GM21528 (cell line): Measurements from ENCODE around the gene CIB1.

ENCODE experiments used
- ATAC-seq: cut with Tn5 transposase; IDR thresholded peaks from one replicate; pipeline ENCODE4 v1.9.1; 2021; ENCODE audit warnings: mild to moderate bottlenecking, moderate library complexity; ENCODE audit not compliant: unreplicated experiment, low FRiP score

The CIB1 gene

DNA sequence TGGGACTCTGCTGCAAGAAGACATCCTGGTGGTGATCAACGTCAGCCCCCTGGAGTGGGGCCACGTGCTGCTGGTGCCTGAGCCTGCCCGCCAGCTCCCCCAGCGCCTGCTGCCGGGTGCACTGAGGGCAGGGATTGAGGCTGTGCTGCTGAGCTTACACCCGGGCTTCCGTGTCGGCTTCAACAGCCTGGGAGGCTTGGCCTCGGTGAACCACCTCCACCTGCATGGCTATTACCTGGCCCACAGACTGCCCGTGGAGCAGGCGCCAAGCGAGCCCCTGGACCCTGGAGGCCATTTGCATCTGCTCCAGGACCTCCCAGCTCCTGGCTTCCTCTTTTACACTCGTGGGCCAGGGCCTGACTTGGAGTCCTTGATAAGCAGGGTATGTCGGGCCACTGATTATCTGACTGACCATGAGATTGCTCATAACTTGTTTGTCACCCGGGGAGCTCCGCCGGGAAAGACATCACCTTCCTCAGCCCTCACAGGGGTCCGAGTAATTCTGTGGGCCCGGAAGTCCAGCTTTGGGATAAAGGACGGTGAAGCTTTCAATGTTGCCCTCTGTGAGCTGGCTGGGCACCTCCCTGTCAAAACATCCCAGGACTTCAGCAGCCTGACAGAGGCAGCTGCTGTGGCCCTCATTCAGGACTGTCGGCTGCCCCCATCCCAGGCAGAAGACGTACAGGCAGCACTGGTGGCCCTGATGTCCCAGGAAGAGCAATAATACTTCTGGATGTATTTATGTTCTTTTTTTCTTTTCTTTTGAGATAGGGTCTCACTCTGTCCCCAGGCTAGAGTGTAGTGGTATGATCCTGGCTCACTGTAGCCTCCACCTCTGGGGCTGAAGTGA, 7.8 kb upstream of the CIB1 start:
- ATAC-seq = no peak

DNA sequence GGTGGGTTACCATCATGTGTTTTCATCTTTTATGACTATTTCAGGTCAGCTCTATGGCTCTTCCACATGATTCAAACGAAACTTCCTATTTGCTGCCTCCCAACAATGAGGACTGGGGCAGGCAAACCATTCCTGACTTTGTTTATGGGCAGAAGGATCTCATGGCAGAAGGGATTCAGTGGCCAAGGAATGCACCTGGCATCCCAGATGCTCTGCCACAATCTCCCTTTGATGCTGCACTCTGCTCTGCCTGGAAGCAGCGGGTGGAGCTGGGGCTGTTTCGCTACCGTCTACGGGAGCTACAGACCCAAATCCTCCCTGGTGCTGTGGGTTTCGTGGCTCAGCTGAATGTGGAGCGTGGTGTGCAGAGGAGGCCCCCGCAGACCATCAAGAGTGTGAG, 7.1 kb upstream of the CIB1 start:
- ATAC-seq = no peak

DNA sequence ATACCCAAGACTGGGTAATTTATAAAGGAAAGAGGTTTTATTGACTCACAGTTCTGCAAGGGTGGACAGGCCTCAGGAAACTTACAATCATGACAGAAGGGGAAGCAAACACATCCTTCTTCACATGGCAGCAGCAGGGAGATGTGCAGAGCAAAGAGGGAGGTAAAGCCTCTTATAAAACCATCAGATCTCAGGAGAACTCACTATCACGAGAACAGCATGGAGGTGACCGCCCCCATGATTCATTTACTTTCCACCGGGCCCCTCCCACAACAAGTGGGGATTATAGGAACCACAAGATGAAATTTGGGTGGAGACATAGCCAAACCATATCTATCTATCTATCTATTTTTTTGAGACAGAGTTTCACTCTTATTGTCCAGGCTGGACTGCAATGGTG, 5.6 kb upstream of the CIB1 start:
- no peak for ATAC-seq

DNA sequence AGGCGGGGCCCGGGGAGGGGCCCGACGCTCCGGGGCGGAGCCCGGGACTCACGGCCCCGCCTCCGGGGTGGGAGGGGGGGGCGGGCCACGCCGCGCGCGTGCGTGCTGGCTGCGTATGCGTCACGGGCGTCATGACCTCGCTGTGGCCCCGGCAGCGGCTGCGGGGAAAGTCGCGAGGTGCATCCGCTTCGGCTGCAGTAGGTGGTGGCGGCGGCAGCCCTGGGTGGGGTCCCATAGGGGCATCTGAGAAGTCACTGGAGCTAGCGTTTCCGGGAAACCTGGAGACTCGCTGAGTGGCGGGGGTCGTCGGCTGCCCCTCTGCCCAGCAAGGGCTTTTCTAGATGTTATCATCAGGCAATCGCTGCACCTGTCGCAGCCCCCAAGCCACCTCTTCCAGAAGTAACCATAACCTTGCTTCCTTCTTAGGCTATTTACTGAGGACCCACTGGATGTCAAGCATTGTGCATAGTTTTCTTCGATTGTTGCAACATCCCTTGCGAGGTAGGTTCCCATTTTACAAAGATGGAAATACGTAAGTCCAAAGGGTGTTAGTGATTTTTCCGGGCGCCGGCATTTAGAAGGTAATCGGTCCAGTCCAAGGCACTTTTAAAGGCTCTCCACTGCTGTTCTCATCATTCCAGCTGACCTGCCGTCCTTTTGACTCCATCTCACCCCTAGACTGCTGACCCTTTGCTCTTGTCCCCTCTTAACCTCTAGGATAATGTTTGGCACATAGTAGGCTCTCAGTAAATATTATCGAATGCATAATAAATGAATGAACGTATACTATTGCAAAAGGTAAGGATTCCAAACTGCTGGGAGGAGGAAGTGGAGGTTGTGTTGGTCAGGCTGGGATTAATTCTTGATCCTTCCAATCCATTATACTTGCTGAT, 601 bp upstream of the CIB1 start, which contains the start of gene GDPGP1:
Gene GDPGP1, plus strand, starts transcription at position 114 of the 893 bp plus-strand sequence. CDS start 6,700 bp downstream, outside the sequence.
- peak; percentile 63 for ATAC-seq

DNA sequence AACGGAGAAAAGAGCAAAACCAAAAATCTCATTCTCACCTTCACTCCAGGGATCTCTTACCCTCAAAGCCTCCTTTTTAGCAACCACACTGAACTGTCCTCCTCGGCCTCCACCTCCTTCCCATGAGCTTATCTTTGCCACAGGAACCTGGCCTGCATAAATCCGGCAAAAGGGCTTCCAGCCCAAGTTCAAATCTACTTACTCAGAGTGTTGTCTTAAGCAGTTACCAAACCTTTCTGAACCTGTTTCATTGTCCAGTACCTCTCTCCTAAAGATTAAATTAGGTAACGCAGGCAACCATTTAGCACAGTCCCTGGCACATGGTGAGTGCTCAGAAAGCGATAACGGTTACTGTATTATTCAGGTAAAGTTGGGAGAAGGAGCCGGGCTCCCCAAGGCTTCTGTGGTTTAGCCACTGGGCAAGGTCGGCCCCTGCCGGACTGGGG, 777 bp downstream of the CIB1 start:
- peak; percentile 1 for ATAC-seq

DNA sequence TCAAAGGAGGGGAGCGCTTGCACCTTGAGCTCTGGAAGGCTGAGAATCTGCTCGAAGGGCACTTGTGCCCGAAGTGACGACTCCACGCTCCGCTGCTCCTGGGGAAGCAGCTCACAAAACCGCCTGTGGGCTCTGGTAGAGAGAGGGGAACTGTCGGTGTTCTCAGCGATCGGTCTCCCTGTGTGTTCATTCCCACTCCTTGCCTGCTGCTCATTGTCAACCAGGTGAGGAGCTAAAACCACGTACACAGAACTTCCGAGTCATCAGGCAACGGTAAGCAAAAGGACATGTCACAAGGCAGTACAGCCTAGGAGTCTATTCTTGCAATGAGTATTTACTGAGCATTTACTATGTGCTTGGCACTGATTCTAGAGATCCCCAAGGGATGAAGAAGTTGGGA, 1.5 kb downstream of the CIB1 start:
- ATAC-seq = no peak

DNA sequence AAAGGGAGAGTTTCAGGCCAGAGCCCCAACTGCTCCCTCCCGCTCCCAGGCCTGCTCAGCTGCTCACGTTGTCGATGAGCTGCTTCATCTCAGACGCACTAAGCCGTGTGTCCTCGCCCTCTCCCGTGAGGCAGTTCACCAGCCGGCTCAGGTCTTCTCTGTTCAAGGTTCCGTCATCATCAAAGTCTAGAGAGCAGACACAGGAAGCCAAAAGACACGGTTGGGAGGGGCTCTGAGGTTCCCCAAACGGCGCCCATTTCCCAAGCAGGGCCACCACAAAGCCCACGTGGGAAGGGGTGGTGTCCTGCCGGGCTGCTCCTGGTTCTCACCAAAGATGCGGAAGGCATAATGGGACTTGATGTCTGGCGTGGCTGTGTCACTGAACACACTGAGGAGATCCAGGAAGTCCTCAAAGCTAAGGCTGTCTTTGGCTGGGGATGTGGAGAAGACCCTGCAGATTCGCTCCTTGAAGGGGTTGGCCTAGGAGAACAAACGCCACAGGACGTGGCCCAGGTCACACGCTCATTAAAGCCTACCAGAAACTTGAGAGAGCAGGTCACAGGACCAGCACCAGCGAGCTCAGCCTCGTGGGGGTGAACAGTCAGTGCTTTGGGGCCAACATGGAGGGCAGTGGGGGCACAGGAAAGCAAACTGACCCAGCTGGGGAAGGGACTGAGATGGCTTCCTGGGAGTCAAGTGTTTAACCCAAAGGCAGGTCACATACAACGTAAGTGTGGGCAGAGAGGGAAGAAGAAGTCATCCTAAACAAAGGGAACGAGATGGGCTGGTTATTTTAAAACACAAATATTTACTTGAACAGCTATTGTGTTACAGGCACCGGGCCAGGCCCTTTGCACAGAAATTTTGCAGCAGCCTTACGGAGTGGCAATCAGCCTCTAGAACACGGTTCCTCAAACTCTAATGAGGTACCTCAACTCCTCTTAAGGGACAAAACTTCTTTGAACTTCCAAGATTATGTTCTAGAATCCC, 2.4 kb downstream of the CIB1 start:
- no peak for ATAC-seq

DNA sequence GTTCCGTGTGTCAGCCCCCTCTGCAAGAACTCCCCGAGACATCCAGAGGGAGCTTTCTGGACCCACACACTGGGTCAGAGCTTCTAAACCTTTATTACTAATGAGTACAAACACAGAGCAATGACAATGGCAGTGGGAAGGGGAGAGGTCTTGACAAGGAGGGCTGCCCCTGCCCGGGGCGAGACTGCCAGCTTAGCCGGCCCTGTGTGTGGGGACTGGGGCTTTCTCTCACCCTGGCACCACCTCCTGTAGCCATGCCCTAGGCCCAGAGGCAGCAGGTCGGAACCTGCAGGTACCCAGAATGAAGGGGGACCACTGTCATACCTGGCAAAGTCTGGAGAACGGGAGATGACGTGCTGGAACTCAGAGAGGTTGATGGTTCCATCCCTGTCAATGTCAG, 3.1 kb downstream of the CIB1 start:
- no peak for ATAC-seq

DNA sequence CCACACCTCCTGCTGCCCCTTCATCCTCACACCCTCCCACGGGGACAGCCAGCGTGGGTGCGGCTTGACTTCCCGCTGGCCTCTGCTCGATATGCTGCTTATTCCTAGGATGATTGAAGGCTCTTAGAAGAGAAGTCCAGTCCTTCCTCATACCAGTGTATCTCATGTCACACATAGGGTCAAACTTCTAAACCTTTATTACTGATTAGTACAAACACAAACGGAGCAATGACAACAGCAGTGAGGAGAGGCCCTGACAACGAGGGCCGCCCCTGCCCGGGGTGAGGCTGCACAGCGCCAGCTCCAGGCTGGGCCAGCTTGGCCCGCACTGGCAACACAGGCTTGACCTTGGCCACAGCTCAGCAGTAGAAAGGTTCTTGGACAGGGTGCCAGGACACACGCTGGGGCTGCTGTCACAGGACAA, 3.7 kb downstream of the CIB1 start:
- ATAC-seq = no peak

DNA sequence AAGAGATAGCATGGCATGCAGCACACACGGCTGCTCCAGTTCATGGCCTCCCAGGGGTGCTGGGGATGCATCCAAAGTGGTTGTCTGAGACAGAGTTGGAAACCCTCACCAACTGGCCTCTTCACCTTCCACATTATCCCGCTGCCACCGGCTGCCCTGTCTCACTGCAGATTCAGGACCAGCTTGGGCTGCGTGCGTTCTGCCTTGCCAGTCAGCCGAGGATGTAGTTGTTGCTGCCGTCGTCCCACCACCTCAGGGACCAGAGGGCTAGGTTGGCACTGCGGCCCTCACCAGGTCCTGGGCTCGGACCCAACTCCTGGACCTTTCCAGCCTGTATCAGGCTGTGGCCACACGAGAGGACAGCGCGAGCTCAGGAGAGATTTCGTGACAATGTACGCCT, 4.8 kb downstream of the CIB1 start:
- no peak for ATAC-seq

DNA sequence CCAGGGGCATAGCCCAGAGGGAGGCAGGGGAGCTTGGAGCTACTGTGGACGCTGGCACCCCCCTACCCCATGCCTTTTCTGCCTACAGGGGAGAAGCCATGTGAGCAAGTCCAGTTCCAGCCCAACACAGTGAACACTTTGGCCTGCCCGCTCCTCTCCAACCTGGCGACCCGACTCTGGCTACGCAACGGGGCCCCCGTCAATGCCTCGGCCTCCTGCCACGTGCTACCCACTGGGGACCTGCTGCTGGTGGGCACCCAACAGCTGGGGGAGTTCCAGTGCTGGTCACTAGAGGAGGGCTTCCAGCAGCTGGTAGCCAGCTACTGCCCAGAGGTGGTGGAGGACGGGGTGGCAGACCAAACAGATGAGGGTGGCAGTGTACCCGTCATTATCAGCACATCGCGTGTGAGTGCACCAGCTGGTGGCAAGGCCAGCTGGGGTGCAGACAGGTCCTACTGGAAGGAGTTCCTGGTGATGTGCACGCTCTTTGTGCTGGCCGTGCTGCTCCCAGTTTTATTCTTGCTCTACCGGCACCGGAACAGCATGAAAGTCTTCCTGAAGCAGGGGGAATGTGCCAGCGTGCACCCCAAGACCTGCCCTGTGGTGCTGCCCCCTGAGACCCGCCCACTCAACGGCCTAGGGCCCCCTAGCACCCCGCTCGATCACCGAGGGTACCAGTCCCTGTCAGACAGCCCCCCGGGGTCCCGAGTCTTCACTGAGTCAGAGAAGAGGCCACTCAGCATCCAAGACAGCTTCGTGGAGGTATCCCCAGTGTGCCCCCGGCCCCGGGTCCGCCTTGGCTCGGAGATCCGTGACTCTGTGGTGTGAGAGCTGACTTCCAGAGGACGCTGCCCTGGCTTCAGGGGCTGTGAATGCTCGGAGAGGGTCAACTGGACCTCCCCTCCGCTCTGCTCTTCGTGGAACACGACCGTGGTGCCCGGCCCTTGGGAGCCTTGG, 5.6 kb downstream of the CIB1 start:
- ATAC-seq = no peak

DNA sequence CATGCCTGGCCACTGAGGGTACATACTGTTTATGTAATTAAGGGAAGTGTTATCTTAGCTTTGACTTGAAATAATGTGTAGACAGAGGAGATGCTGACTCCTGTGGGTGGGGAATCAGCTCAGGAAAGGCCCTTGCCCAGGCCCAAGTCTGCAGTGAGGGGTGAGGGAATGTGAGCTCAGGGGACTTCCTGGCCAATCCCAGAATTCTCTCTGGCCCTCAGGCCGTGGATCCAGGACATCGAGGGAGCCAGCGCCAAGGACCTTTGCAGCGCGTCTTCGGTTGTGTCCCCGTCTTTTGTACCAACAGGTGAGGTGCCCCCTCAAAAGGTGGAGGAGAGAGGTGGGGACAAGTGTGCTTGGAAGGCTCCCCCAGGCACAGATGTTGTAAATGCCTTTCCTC, 6.4 kb downstream of the CIB1 start:
- no peak for ATAC-seq

DNA sequence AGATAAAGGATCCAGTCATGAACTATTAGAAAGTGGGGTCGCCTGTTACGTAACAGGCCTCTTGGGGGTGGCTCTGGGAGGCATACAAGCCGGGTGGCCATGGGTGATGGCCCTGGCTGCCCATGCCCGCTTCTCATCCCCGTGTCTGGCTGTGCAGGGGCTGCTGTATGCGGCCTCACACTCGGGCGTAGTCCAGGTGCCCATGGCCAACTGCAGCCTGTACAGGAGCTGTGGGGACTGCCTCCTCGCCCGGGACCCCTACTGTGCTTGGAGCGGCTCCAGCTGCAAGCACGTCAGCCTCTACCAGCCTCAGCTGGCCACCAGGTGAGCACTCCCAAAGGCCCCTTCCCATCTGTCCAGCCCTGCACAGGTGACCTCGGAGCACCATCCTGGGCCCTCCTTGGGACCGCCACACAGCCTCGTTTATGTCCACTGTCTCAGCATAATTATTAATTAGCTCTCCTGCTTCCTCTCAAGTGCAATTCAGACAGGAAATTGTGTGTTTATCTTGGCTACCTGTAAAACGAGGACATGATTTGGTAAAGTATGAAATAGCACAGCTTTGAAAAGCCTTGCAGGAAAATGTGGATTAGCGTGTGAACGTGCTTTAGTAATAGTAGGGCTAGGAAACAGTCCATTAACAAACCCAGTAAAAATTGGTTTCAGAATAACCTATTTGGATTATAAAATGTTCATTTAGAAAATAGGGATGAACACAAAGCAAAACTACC, 8.1 kb downstream of the CIB1 start:
- no peak for ATAC-seq

DNA sequence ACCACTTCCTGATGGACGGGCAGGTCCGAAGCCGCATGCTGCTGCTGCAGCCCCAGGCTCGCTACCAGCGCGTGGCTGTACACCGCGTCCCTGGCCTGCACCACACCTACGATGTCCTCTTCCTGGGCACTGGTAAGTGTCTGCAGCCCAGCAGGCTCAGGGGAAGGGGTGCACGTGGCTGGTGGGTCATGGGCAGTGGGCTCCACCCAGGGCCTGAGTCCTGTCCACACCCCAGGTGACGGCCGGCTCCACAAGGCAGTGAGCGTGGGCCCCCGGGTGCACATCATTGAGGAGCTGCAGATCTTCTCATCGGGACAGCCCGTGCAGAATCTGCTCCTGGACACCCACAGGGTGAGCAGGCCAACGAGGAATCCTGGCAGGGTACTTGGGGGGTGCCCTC, 8.7 kb downstream of the CIB1 start:
- no peak for ATAC-seq

DNA sequence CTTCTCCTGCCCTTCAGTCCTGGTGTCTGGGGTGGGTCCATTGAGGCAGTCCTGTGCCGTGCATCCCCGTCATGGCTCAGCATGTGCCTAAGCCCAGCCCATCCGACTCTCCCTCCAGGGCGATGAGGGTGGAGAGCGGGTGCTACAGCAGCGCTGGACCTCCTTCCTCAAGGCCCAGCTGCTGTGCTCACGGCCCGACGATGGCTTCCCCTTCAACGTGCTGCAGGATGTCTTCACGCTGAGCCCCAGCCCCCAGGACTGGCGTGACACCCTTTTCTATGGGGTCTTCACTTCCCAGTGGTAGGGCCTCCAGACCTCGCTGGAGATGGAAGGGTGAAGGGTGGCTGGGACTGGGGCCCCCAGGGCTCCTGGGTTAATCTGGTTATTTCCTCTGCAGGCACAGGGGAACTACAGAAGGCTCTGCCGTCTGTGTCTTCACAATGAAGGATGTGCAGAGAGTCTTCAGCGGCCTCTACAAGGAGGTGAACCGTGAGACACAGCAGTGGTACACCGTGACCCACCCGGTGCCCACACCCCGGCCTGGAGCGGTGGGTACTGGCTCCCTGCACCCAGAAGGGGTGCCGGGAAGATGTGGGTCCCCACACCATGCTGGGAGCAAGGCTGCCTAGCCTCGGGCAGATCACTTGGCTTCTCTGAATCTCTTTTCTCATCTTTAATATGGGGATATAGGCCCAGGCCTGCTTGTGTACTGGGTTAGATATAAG, 10.1 kb downstream of the CIB1 start:
- ATAC-seq = no peak

DNA sequence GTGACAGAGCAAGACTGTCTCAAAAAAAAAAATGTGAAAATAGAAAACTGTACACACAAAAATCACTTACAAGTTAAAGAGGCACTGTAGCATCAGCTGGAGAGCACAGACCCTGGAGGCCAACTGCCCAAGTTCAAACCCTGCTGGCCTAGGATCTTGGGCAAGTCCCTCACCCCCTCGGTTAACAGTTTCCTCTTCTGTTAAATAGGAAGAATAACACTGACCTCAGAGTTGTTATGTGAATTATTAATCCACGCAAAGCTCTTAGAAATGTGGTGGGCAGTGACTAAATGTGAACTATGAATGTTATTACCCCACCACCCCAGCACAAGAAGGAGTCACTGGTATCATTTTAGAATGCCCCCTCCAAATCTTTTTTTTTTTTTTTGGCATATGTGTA, 11.2 kb downstream of the CIB1 start:
- no peak for ATAC-seq

DNA sequence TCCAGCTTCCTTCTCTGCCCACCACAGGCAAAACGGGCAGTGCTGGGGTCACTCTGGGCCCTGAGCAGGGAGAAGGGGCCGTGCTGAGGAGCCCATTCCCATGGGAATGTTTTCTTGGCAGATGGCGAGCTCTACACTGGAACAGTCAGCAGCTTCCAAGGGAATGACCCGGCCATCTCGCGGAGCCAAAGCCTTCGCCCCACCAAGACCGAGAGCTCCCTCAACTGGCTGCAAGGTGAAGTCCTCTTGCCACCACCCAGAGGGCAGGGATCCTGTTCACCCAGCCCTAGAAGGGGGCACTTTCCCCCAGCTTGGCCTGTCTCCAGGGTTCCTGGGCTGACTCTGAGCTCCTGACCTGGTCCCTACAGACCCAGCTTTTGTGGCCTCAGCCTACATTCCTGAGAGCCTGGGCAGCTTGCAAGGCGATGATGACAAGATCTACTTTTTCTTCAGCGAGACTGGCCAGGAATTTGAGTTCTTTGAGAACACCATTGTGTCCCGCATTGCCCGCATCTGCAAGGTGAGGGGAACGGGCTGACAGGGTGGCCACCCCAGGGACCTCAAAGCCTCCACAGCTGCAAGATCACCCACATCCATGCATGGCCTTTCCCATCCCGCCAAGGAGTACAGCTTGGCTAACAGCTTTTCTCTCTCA, 12.4 kb downstream of the CIB1 start:
- ATAC-seq = no peak
